ENCODE data around the gene WDR62. TPM values are rescaled to one million over a fixed set of nuclear protein-coding genes. Genes with fewer than 3 reads are reported as not detected.
A peak's percentile ranks its signal among the peaks of the same experiment; 100 is the strongest.

Gene WDR62
- total RNA-seq, 1 donor from 2014 or later, result 4.8 TPM

DNA sequence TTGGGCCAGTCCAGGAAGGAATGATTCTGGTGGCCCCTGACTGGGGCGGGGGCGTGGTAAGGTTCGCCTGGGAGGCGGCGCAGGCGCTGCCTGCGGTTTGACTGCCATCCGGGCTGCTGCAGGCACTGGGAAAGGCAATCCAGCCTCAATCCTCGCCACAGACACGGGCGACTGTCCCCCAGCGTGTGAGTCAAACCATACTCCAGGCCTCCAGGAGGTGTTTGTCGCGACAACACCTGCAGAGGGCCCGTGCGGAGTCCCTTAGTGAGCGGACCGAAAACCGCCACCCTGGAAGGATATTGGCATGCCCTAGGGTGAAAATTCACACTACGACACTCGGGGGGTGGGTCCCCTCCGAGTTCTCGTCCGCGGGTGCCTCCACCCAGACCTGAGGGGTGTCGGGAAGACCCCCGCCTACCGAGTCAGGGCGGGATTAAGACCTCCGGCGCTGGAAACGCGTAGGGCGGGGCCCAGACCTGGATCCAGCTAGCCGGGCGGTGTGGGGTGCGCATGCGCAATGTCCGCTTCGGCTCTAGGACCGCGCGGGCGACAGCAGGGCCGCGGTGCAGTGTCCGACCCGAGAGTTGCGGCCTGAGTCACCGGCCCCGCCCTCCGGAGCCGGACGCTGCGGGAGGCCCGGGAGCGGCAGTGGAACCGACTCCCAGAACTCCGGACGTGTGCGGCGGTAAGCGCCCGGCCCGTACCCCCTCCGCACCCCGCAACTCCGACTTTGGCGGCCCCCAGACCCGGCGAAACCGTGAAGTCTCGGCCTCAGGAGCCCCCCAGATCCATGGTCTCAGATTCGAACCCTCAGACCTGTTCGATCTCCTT, 85.0 kb downstream of the WDR62 start, which contains the start of gene CAPNS1:
CAPNS1 (plus strand) TSS at position 594 of the 831 bp plus-strand sequence. CDS start 946 bp downstream, outside the sequence.
- peak; percentile 58 for DNase-seq (ENCODE audit: extremely low read depth, low read depth, low spot score)

DNA sequence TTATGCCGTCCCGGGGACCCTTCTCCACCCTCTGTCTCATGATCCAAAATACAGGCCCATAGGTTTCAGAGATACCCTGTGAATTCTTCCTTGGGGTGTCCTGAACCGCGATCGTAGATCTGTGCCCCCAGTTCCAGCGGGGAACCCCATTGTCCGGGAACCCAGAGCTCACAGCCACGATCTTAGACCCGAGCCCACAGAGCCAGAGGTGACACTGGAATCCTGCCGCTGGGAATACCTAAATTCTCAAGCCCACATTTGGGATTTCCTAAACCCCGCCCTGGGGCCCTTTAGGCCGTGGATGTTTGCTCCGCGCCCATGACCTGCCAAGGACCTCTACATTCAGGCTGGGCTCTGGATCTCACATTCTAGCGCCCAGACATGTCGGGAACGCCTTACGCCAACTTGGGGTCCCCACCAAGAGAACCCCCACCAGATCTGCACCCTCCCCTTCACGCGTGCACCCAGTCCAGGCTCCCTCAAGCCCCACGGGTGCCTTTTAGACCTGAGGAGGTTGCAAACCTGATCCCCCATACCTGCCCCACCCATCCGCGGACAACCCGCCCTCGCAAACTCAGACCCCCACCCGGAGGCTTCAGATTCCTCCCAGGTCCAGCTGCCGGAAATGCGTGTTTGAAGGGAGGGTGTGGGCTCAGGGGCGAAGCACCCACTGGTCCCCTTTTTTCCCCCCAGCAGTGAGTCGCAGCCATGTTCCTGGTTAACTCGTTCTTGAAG, 85.8 kb downstream of the WDR62 start:
- no peak for DNase-seq (ENCODE audit: extremely low read depth, low read depth, low spot score)

DNA sequence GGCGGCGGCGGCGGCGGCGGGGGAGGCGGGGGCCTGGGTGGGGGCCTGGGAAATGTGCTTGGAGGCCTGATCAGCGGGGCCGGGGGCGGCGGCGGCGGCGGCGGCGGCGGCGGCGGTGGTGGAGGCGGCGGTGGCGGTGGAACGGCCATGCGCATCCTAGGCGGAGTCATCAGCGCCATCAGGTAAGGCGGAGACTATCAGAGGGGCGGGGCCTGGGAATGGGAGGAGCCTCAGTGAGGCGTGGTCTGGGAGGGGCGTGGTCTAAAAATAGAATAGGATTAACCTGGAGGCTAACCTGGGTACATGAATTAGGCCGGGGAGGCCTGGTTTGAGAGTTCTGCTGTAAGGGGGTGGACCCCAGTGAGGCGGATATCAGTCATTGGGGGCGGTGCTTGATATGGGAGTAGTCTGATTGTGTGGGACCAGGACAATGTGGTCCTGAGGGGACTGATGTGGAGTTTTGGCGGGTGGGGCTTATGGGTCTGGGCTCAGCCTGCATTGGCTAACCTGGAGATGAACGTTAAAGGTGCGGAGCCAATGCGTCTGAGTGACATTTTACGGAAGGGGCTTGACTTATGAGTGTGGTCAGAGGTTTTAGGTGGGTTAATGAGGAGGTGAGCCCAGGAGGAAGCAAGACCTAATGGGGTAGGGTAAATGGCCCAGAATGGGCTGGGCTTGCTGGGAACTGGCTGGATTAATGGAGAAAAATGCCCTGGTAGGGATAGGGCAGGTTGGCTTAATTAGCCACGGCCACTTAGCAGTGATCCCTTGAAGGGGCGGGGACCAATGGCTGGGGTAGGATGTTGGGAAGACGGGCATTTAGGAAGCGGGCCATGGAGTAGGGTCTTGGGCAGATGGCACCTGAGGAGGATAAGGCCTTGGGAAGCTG, 86.6 kb downstream of the WDR62 start:
- DNase-seq (ENCODE audit: extremely low read depth, low read depth, low spot score), result no peak

DNA sequence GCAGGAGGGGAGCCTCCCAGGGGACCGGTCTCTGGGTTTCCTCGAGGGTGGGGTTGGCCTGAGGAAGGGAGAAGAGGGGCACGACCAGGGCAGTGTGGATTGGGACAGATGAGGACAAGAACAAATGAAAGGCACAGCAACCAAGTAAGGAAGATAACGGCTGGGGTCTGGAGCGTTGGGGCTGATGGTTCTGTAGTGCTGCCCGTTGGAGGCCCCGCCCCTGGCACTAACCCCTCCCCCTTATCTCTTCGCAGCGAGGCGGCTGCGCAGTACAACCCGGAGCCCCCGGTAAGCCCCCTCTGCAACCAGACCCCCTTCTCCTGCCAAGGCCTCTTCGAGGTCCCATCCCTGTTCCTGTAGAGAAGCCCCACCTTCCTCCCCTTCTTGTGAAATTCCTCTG, 87.3 kb downstream of the WDR62 start:
- no peak for DNase-seq (ENCODE audit: extremely low read depth, low read depth, low spot score)

DNA sequence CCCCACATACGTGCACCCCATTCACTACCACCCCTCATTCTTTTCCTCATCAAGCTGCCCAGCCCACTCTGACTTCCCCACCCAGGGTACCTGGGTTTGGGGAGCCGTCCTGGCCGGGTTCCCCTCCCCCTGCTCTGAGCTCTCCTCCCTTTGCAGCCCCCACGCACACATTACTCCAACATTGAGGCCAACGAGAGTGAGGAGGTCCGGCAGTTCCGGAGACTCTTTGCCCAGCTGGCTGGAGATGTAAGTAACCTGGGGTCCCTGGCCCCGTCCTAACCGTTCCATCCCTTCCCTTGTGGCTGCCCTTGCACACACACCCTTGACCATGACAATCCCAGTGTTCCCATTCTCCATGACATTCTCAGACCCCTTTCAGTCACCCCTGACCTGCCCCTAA, 87.8 kb downstream of the WDR62 start:
- no peak for DNase-seq (ENCODE audit: extremely low read depth, low read depth, low spot score)

DNA sequence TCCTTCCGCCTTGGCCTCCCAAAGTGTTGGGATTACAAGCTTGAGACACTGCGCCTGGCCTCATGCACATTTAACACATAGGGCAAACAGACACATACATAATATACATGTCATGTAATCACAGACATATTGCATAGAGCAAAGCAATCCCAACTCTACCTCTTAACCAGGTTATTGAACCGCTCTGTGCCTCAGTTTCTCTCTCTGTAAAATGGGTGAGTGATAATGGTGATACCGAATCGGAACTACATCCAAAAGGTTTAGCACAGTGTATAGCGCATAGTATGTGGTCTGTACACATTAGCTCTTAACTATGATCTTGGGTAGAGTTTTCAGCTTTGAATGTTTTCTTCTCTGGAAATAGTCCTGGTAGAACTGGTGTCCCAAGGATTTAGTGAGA, 89.9 kb downstream of the WDR62 start:
- DNase-seq (ENCODE audit: extremely low read depth, low read depth, low spot score), result no peak

DNA sequence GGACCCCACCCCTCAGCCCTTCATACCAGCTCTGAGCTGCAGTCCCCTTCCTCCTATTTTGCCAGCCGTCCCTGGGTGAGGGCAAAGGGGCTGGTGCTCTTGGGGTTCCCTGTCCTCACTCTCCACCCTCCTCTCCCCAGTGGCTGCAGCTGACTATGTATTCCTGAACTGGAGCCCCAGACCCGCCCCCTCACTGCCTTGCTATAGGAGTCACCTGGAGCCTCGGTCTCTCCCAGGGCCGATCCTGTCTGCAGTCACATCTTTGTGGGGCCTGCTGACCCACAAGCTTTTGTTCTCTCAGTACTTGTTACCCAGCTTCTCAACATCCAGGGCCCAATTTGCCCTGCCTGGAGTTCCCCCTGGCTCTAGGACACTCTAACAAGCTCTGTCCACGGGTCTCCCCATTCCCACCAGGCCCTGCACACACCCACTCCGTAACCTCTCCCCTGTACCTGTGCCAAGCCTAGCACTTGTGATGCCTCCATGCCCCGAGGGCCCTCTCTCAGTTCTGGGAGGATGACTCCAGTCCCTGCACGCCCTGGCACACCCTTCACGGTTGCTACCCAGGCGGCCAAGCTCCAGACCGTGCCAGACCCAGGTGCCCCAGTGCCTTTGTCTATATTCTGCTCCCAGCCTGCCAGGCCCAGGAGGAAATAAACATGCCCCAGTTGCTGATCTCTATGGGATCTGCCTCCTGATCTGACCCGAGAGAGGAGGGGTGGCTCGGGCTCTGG, 95.1 kb downstream of the WDR62 start:
- DNase-seq (ENCODE audit: extremely low read depth, low read depth, low spot score), result no peak

DNA sequence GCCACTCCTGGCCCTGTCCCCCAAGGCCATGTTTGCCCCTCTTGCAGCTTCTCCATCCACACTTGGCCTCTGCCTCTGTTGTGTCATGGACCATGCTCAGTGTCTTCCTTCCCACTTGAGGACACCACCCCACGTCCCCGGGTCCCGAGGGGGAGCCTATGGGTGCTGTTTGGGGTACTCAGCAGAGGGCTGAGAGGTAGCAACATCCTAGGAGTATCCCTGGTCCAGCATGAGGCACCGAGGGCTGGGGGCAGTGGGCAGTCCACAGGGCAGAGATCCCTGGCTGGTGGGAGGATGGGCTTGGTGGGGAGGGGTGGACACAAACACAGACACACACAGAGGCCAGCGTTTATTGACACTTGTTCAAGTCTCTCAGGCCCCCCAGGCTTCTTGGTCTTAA, 95.9 kb downstream of the WDR62 start:
- DNase-seq (ENCODE audit: extremely low read depth, low read depth, low spot score), result no peak

DNA sequence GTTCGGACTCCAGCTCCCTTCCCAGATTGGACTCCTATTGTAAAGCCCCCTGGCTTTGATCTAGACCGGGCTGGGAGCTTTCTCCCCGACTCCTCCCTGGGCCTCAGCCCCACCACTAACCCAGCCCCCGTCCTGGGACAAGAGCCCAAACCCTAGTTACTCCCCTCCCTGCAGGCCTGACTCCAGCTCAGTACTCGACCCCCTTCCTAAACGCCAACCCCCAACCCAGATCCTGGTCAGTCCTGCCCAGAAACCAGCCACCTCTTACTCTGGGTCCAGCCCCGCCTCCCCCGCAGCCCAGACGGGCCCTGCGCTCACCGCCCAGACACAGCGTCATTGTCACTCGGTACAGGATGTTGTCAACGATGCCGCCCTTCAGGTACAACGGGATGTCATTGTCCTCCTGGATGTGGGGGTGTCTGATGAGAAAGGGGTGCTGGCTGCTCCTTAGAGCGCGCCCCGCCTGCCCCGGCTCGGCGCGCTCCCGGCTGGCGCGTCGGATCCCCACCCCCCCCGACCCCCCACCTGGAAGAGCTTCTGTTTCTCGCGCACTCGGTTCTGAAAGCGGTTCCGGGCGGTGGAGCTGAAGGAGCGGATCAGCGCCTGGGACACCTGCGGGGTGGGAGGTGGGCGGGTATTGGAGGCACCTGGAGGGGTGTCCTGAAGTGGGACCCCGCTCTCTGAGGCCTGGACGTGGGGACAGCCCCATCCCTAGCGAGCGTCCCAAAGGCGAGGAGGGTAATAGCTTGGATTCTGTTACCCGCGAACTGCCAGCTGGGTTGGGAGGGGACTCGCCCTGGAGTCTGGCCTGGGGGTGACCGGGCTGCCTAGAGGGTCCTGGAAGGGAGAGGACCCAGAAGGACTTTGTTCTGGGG, 96.7 kb downstream of the WDR62 start:
- DNase-seq (ENCODE audit: extremely low read depth, low read depth, low spot score), result no peak

DNA sequence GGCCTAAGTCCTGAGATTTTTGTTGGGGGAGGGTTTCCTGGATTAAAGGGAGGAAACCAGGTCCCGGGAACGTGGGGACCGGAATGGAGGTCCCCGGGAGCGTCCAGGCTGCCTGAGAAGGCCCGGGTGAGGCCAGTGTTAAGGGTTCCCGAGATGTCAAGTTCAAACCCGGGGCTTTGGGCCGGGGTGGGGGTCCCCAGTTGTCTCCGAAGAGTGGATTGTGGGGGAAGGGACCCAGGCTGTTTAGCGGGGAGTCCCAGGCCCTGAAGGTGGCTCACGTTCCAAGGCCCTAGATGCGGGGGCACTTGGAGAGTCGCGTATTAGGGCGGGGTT, 97.3 kb downstream of the WDR62 start:
- DNase-seq (ENCODE audit: extremely low read depth, low read depth, low spot score), result no peak

DNA sequence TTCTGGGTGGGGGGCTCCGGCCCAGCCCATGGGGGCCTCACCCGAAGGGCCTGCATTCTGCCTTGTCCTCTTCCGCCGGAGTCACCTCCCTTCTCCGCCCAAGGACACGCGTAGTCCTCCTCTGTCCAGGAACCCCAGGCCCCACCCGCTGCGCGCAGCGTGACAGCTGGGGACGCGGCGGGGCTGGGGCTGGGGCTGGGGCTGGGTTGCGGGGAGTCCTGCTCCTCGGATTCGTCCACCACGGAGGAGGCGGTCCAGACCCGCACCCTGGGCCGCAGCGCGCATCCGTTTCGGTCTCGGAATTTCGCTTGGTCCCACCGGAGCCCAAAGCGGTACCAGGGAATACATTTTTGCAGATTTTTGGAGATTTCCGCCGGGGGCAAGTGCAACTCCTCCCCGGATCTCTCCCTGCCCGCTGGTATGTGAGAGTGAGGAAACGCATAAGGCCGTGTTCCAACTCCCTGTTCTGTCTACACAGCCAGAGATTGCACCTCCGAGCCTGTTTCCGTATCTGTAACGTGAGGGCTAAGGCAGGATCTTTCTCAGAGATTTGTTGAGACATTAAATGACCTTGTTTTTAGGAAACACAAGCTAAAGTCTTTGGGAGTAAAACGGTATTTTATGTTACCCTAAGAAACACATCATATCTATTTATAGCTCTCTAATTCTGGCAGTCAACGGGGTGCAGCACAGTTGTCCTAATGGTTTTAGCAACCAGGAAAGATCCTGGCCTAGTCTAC, 97.8 kb downstream of the WDR62 start, which contains the start of gene COX7A1:
COX7A1 (minus strand) TSS at position 96 of the 740 bp plus-strand sequence; CDS start at position 56, 40 bp downstream.
- DNase-seq (ENCODE audit: extremely low read depth, low read depth, low spot score), result no peak

DNA sequence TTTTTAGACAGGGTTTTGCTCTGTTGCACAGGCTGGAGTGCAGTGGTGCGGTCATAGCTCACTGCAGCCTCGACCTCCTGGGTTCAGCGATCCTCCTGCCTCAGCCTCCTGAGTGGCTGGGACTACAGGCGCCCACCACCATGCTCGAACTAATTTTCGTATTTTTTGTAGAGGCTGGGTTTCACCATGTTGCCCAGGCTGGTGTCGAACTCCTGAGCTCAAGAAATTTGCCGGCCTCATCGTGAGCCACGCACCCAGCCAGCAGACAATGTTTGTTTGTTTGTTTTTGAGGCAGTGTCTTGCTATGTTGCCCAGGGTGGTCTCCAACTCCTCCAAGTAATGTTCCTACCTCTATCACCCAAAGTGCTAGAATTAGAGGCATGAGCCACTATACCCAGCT, 98.4 kb downstream of the WDR62 start:
- DNase-seq (ENCODE audit: extremely low read depth, low read depth, low spot score), result no peak

Other genes with a start within 250 kb of the WDR62 start
- gene PRODH2, start 242.1 kb upstream of the WDR62 start, total RNA-seq, result not detected in 2 replicates
- not detected in 2 replicates for gene NPHS1, start 202.4 kb upstream of the WDR62 start, total RNA-seq
- gene KIRREL2, start 198.0 kb upstream of the WDR62 start, total RNA-seq, result not detected in 2 replicates
- 7.3 and 14.9 TPM in 2 replicates for gene APLP1, start 186.3 kb upstream of the WDR62 start, total RNA-seq
- gene NFKBID, start 154.4 kb upstream of the WDR62 start, total RNA-seq, result 2.7 and 3.6 TPM in 2 replicates
- not detected in 2 replicates for gene HCST, start 152.4 kb upstream of the WDR62 start, total RNA-seq
- gene TYROBP, start 146.6 kb upstream of the WDR62 start, total RNA-seq, result not detected in 2 replicates
- gene LRFN3, start 118.5 kb upstream of the WDR62 start, total RNA-seq, result 13.3 and 24.3 TPM in 2 replicates
- 19.8 and 29.1 TPM in 2 replicates for gene SDHAF1, start 59.7 kb upstream of the WDR62 start, total RNA-seq
- gene SYNE4, start 46.1 kb upstream of the WDR62 start, total RNA-seq, result not detected in 2 replicates
- 22.5 and 35.5 TPM in 2 replicates for gene ALKBH6, start 40.7 kb upstream of the WDR62 start, total RNA-seq
- gene CLIP3, start 22.0 kb upstream of the WDR62 start, total RNA-seq, result 14.0 TPM in 2 replicates
- gene THAP8, start 612 bp upstream of the WDR62 start, total RNA-seq, result 10.3 and 13.9 TPM in 2 replicates
- gene OVOL3, start 56.2 kb downstream of the WDR62 start, total RNA-seq, result not detected in 2 replicates
- 38.7 and 51.9 TPM in 2 replicates for gene POLR2I, start 60.0 kb downstream of the WDR62 start, total RNA-seq
- 246 and 286 TPM in 2 replicates for gene TBCB, start 60.6 kb downstream of the WDR62 start, total RNA-seq
- gene CAPNS1, start 85.2 kb downstream of the WDR62 start, total RNA-seq, result 334 and 435 TPM in 2 replicates
- gene COX7A1, start 97.5 kb downstream of the WDR62 start, total RNA-seq, result 4.8 and 26.8 TPM in 2 replicates
- 1.2 and 2.9 TPM in 2 replicates for gene ZNF565, start 159.8 kb downstream of the WDR62 start, total RNA-seq
- gene ZNF146, start 160.2 kb downstream of the WDR62 start, total RNA-seq, result 68.7 and 77.4 TPM in 2 replicates

All from glomerular endothelial cell (primary cell).